KMS-11 (cell line): ENCODE data around the gene ACAD11.

Experiments used
- H2AFZ ChIP-seq: fragments of 200-600 bp; sonication (generic); 2 replicates; pipeline ENCODE4 v1.6.1; 2016; ENCODE audit warnings: antibody characterized with exemption, mixed run types, low read depth
- H3K27ac ChIP-seq: fragments of 200-600 bp; sonication (generic); 2 replicates; pipeline ENCODE4 v1.6.1; 2016; ENCODE audit warnings: mild to moderate bottlenecking, mixed run types
- H3K27me3 ChIP-seq: fragments of 200-600 bp; sonication (generic); 2 replicates; pipeline ENCODE4 v1.6.1; 2017; ENCODE audit warnings: mild to moderate bottlenecking, low read depth, mixed run types, moderate library complexity; ENCODE audit not compliant: insufficient read depth
- H3K36me3 ChIP-seq: fragments of 200-600 bp; sonication (generic); 2 replicates; pipeline ENCODE4 v1.6.1; 2017; ENCODE audit warnings: mild to moderate bottlenecking, mixed run types; ENCODE audit not compliant: insufficient read depth
- H3K4me1 ChIP-seq: fragments of 200-600 bp; sonication (generic); 2 replicates; pipeline ENCODE4 v1.6.1; 2016; ENCODE audit warnings: mild to moderate bottlenecking, low read depth, mixed run types; ENCODE audit not compliant: poor library complexity, severe bottlenecking
- H3K4me2 ChIP-seq: fragments of 200-600 bp; sonication (generic); 2 replicates; pipeline ENCODE4 v1.7.0; 2016; ENCODE audit warnings: mild to moderate bottlenecking, mixed run types
- H3K4me3 ChIP-seq: fragments of 200-600 bp; sonication (generic); IDR thresholded peaks from 2 replicates; pipeline ENCODE4 v1.6.1; 2017; ENCODE audit warnings: low read depth, low read length, mixed read lengths; ENCODE audit not compliant: insufficient read depth
- H3K79me2 ChIP-seq: fragments of 200-600 bp; sonication (generic); 2 replicates; pipeline ENCODE4 v1.6.1; 2016; ENCODE audit warnings: low read depth, mixed run types; ENCODE audit not compliant: insufficient read depth
- H3K9ac ChIP-seq: fragments of 200-600 bp; sonication (generic); 2 replicates; pipeline ENCODE4 v1.6.1; 2016; ENCODE audit warnings: mild to moderate bottlenecking, mixed run types
- H4K20me1 ChIP-seq: fragments of 200-600 bp; sonication (generic); 2 replicates; pipeline ENCODE4 v1.6.1; 2016; ENCODE audit warnings: mild to moderate bottlenecking, mixed run types; ENCODE audit not compliant: insufficient read depth
- CTCF ChIP-seq: fragments of 200-600 bp; sonication (generic); conservative IDR thresholded peaks from 2 replicates; pipeline ENCODE4 v1.6.1; 2017; ENCODE audit warnings: low read depth, mild to moderate bottlenecking, antibody characterized with exemption, low read length, moderate library complexity, mixed read lengths

Gene ACAD11

DNA sequence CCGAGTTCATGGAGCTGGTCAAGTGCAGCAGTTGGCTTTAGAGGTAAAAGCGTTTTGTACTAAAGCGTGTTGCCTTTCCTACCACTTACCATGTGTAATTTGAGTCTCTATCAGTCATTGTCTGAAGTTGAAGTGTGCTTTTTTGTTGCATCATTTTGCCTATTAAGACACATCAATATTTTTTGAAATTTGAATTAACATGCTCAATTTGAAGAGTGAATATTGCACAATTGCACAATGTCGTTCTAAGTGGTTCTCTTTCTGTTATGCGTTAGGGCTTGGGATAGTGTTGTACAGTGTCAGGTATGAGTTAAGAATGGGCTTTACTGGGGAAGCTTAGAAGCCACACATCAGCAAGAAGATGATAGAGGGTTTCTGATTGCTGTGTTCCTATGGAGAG, 146.6 kb downstream of the ACAD11 start:
- no peaks in the 10 kb centered on the region for H3K36me3 ChIP-seq
- no peak for TF ChIP-seq CTCF
- H4K20me1 ChIP-seq = no peaks in the 10 kb centered on the region
- H3K27me3 ChIP-seq = no peaks in the 10 kb centered on the region
- no peaks in the 10 kb centered on the region for H3K79me2 ChIP-seq
- H3K4me1 ChIP-seq = peaks cover 6% of the 10 kb centered on the region
- H3K9ac ChIP-seq = no peak overlapping the region
- H3K4me3 ChIP-seq = no peak overlapping the region
- no peak overlapping the region for H3K27ac ChIP-seq
- H3K4me2 ChIP-seq = no peak overlapping the region
- no peak overlapping the region for H2AFZ ChIP-seq

- H2AFZ ChIP-seq = no peak overlapping the region
- peaks cover 18% of the 10 kb centered on the region for H3K4me1 ChIP-seq
- H3K4me3 ChIP-seq = no peak overlapping the region
- peaks cover 6% of the 10 kb centered on the region; the same call in 1 of the 2 replicates for H3K36me3 ChIP-seq
- TF ChIP-seq CTCF = no peak
- no peaks in the 10 kb centered on the region for H3K27me3 ChIP-seq
- H3K9ac ChIP-seq = no peak overlapping the region
- no peak overlapping the region for H3K27ac ChIP-seq
- H4K20me1 ChIP-seq = no peaks in the 10 kb centered on the region
- H3K4me2 ChIP-seq = no peak overlapping the region
- no peaks in the 10 kb centered on the region for H3K79me2 ChIP-seq
Observed at GRCh38 chr3:132509506-132509905, 150.1 kb downstream of the ACAD11 start.

GRCh38 chr3:132509096-132509495, 150.5 kb downstream of the ACAD11 start:
- Histone ChIP-seq H3K27me3 (no peaks in the 10 kb centered on the region), H3K4me1 (peaks cover 22% of the 10 kb centered on the region), H3K4me3 (no peak overlapping the region), H3K27ac (no peak overlapping the region), H2AFZ (no peak overlapping the region), H3K79me2 (no peaks in the 10 kb centered on the region), H4K20me1 (no peaks in the 10 kb centered on the region), H3K36me3 (peaks cover 6% of the 10 kb centered on the region; the same call in 1 of the 2 replicates), H3K4me2 (no peak overlapping the region), H3K9ac (no peak overlapping the region)
- no peak for TF ChIP-seq CTCF
